NCI-H146 treated with DMSO at 0.1 percent for 48 hours (cell line): ENCODE measurements around the gene ANO7.

Source experiments
- DNase-seq: peaks from one replicate; lab custom pipeline; 2025; ENCODE audit not compliant: unreplicated experiment; lab: John Stamatoyannopoulos, UW

ANO7 gene

DNA sequence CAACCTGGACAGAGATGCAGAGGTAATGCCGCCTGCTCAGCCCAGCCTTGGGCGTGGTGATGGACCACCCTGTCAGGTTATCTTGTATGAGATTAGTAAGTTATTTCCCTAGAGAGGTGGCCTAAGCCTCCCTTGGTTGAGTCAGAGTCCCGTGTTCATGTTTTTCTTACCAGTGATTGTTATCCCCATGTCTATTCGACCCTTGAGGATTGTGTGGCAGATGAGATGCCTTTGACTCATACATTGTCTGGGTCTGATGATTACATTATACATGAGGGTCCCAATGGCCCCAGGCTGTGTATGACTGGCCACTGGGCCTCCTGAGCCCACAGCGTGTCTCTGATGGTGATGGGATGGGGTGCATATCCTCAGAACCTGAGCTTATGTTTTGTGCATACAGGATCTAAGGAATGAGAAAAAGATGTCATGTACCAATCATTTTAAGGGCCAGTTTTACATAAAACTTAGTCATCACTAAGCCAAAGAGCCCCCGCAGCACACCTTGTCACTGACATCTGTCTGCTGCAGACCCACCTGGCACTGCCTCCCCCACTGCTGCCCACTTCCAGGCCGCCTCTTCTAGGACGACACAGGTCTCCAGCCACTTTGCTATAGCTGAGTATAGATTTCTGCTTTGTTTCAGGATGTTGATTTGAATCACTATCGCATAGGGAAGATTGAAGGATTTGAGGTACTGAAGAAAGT lies 30.5 kb upstream of the ANO7 start:
- DNase-seq, result no peak

- DNase-seq, result no peak
Observed at GRCh38 chr2:241158546-241158900, 30.0 kb upstream of the ANO7 start.

DNA sequence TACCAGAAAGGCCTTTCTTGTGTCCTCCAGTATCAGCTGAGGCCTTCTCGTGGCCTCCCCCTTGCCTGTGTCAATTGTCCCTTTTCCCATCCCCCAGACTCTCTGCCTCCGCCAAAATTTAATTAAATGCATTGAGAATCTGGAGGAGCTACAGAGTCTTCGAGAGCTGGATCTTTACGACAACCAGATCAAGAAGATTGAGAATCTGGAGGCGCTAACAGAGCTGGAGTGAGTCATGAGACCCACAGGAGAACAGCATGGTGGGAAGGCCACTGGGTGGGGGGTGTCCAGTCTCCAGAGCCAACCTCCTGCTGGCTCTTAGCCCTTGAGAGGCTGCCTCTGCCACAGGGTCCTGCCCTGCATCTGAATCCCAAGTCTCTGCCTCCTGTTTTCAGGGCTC lies 29.4 kb upstream of the ANO7 start:
- no peak for DNase-seq

- no peak for DNase-seq
Observed at GRCh38 chr2:241160318-241160717, 28.2 kb upstream of the ANO7 start.

GRCh38 chr2:241161646-241162281 lies 26.7 kb upstream of the ANO7 start:
- DNase-seq, result no peak

DNA sequence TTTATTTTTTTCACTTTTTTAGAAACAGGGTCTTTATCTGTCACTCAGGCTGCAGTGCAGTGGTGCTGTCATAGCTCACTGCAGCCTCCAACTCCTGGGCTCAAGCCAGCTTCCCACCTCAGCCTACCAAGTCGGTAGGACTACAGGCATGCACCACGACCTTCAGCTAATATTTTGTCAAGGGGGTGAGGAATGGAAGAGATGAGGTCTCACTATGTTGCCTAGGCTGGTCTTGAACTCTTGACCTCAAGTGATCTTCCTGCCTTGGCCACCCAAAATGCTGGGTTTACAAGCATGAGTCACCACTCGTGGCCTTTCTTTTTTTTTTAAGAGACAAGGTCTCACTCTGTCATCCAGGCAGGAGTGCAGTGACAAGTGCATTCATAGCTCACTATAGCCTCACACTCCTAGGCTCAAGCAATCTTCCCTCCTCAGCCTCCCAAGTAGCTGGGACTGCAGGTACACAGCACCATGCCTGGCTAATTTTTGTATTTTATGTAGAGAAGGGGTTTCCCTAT lies 24.8 kb upstream of the ANO7 start:
- no peak for DNase-seq

DNA sequence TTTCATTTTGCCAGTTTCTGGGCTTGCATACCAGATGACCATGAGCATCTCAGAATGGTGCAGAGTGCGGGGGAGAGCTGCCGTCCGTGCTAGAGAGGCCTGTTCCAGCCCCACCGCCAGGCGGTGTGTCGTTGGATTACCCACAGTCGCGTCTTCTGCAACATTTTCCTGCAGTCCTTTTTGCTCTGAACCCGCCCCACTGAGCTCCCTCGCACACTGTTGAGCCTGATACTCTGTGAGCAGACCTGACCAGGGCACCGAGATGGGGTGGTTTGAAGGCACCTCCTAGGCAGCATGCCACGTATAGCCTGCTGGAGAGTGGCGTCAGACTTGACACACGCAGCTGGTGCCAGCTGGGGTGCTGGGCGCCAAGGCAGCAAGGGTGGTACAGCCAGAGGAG lies 20.1 kb upstream of the ANO7 start:
- no peak for DNase-seq

DNA sequence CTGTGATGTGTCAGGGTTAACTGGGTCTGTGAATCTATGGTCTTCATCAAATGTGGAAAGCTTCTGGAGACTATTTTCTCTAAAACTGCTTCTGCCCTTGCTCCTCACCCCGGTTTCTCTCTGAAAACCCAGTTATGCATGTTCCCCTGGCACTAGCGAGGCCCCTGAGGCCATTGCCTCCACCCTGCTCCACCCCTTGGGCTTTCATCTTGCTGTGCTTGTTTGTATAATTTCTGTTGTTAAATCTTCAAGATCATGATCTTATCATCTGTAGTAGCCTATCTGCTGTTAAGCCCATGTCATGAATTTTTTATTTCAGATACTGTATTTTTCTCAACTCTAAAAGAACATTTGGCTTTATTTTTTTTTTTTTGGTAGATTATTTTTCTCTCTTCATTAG lies 14.9 kb upstream of the ANO7 start:
- no peak for DNase-seq

- DNase-seq, result no peak
Observed at GRCh38 chr2:241177526-241178334, 10.7 kb upstream of the ANO7 start.

- DNase-seq, result no peak
Observed at GRCh38 chr2:241178961-241179360, 9.5 kb upstream of the ANO7 start.

- no peak for DNase-seq
Observed at GRCh38 chr2:241179899-241180298, 8.6 kb upstream of the ANO7 start.

GRCh38 chr2:241180495-241180894 lies 8.0 kb upstream of the ANO7 start:
- DNase-seq, result no peak

DNA sequence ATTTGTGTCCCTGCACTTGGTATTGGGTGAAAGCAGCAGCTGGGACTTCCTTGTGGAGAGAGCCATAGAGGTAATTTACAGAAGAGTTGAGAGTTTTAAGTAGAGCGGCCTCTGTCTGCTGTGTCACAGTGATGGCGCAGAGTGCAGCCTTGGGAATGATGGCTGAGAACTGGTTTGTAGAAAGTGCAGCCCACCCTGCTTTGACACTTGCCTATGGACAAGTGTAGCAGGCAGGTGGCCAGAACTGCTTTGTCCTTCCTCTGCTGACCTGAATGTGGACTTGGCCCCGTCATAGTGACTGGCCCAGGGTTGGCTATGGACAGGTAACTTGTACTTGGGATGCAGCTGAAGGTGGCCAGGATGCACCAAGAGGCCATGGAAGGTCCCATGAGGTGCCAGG lies 6.4 kb upstream of the ANO7 start:
- no peak for DNase-seq

GRCh38 chr2:241182531-241183133 lies 5.8 kb upstream of the ANO7 start:
- no peak for DNase-seq

DNA sequence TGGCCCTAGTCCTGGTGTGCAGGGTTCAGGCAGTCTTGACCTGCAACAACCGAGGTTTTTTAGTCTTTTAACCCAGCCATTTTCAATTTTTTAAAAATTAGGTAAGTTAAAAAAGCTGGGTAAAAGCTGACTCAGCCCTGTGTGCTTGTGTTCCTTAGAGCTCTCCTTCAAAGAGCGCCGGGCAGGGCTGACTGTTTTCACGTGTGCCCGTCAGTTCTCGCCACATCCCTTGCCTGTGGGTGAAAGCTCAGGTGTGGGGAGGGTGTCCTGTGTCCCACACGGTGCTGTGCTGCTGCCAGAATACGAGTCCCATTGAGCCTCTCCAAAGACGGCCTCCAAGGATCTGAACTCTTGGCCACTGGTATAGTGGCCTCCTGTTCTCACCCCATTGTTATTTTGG lies 5.3 kb upstream of the ANO7 start:
- no peak for DNase-seq

DNA sequence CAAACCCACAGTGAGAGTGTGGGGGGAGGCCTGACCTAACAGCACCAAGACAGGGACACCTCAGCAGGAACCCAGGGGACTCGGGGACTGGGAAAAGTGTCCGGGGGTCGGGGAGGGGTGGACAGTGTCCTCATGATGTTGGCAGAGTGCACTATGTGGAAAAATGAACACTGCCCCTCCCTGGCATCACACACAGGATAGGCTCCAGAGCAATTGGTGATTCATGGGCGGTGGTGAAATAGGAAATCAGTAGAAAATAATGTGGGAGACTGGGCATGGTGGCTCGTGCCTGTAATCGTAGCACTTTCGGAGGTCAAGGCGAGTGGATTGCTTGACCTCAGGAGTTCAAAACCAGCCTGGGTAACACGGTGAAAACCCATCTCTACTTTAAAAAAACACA lies 3.6 kb upstream of the ANO7 start:
- no peak for DNase-seq

GRCh38 chr2:241185961-241186360 lies 2.5 kb upstream of the ANO7 start:
- no peak for DNase-seq

- no peak for DNase-seq
Observed at GRCh38 chr2:241187101-241187917, 1.2 kb upstream of the ANO7 start.

- DNase-seq, result no peak
Observed at GRCh38 chr2:241187918-241188234, 601 bp upstream of the ANO7 start.

GRCh38 chr2:241189093-241189855 lies 797 bp downstream of the ANO7 start:
- DNase-seq, result no peak
